GM18907 (cell line): ENCODE data around the gene KRTAP10-12.
"Not testable (repeated sequence)": the region's sequence is repeated elsewhere in the genome, so short reads cannot be mapped to it uniquely, and the experiment has no call there.

Source experiments
- ATAC-seq: cut with Tn5 transposase; IDR thresholded peaks from one replicate; pipeline ENCODE4 v1.9.1; 2021; ENCODE audit warnings: mild to moderate bottlenecking, moderate library complexity; ENCODE audit not compliant: unreplicated experiment

The KRTAP10-12 gene

GRCh38 chr21:44667612-44668011, 29.4 kb upstream of the KRTAP10-12 start:
- ATAC-seq = no peak

- no peak for ATAC-seq
Observed at GRCh38 chr21:44670642-44671432, 26.1 kb upstream of the KRTAP10-12 start.

GRCh38 chr21:44671911-44672310, 25.1 kb upstream of the KRTAP10-12 start:
- ATAC-seq = no peak

GRCh38 chr21:44677881-44678280, 19.1 kb upstream of the KRTAP10-12 start:
- ATAC-seq = no peak

- no peak for ATAC-seq
Observed at GRCh38 chr21:44681152-44681551, 15.8 kb upstream of the KRTAP10-12 start.

- no peak for ATAC-seq
Observed at GRCh38 chr21:44681861-44682579, 15.0 kb upstream of the KRTAP10-12 start, which contains the start of gene KRTAP12-1. Gene KRTAP12-1, minus strand, starts transcription at chr21:44682163. Its CDS starts 40 bp downstream, at chr21:44682123.

GRCh38 chr21:44682580-44683151, 14.3 kb upstream of the KRTAP10-12 start:
- no peak for ATAC-seq

- no peak for ATAC-seq
Observed at GRCh38 chr21:44684077-44684476, 12.9 kb upstream of the KRTAP10-12 start.

- ATAC-seq = no peak
Observed at GRCh38 chr21:44684483-44684882, 12.5 kb upstream of the KRTAP10-12 start.

- ATAC-seq = not testable (repeated sequence)
Observed at GRCh38 chr21:44685050-44685449, 11.9 kb upstream of the KRTAP10-12 start.

GRCh38 chr21:44686000-44686781, 10.8 kb upstream of the KRTAP10-12 start:
- no peak for ATAC-seq

GRCh38 chr21:44686843-44687561, 10.0 kb upstream of the KRTAP10-12 start:
- ATAC-seq = no peak

GRCh38 chr21:44687671-44688070, 9.3 kb upstream of the KRTAP10-12 start:
- no peak for ATAC-seq

GRCh38 chr21:44689740-44690139, 7.2 kb upstream of the KRTAP10-12 start:
- ATAC-seq = not testable (repeated sequence)

GRCh38 chr21:44691686-44692085, 5.3 kb upstream of the KRTAP10-12 start:
- ATAC-seq = no peak

- no peak for ATAC-seq
Observed at GRCh38 chr21:44692798-44693512, 4.0 kb upstream of the KRTAP10-12 start.

GRCh38 chr21:44694776-44695175, 2.2 kb upstream of the KRTAP10-12 start:
- no peak for ATAC-seq

- ATAC-seq = no peak
Observed at GRCh38 chr21:44695184-44695583, 1.8 kb upstream of the KRTAP10-12 start.

- no peak for ATAC-seq
Observed at GRCh38 chr21:44695641-44696040, 1.3 kb upstream of the KRTAP10-12 start.

GRCh38 chr21:44696572-44696971, 400 bp upstream of the KRTAP10-12 start:
- ATAC-seq = no peak
